Neuron (in vitro differentiated cells): ENCODE measurements around the gene TGM3.

Experiments used
- H2AFZ ChIP-seq: one replicate; pipeline ENCODE4 v1.6.1; 2013; ENCODE audit warnings: low read depth, mild to moderate bottlenecking, inconsistent platforms, low read length, moderate library complexity
- H3K27me3 ChIP-seq: one replicate; pipeline ENCODE4 v1.6.1; 2013; ENCODE audit warnings: low read length; ENCODE audit not compliant: insufficient read depth
- H3K36me3 ChIP-seq: one replicate; pipeline ENCODE4 v1.6.1; 2013; ENCODE audit warnings: low read length; ENCODE audit not compliant: insufficient read depth
- H3K4me1 ChIP-seq: one replicate; pipeline ENCODE4 v1.6.1; 2013; ENCODE audit warnings: low read length; ENCODE audit not compliant: insufficient read depth
- H3K4me3 ChIP-seq: 2 replicates; pipeline ENCODE4 v1.5.1; 2013; ENCODE audit warnings: mild to moderate bottlenecking, low read length, moderate library complexity
- H3K9me3 ChIP-seq: one replicate; pipeline ENCODE4 v1.6.1; 2013; ENCODE audit warnings: low read length

Gene TGM3

DNA sequence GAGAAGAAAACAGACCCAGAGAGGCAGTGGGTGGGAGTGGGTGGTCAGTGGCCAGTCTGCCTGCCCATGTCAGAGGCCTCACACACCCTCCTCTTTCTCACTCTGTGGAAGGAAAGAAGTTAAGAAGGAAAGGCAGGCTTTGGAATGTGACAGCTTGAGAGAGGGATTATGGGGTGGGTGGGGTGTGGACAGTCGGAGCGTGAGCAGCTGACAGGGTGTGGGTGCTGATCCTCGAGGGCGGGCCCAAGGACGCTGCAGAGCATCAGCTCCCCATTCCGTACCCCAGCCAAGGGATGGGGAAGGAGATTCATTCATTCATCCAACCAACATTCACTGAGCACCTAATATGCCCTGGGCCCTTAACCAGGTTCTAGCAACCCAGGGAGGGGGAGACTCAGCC, 89.7 kb downstream of the TGM3 start:
- Histone ChIP-seq H3K36me3 (no peaks in the 10 kb centered on the region), H3K4me1 (no peaks in the 10 kb centered on the region)

DNA sequence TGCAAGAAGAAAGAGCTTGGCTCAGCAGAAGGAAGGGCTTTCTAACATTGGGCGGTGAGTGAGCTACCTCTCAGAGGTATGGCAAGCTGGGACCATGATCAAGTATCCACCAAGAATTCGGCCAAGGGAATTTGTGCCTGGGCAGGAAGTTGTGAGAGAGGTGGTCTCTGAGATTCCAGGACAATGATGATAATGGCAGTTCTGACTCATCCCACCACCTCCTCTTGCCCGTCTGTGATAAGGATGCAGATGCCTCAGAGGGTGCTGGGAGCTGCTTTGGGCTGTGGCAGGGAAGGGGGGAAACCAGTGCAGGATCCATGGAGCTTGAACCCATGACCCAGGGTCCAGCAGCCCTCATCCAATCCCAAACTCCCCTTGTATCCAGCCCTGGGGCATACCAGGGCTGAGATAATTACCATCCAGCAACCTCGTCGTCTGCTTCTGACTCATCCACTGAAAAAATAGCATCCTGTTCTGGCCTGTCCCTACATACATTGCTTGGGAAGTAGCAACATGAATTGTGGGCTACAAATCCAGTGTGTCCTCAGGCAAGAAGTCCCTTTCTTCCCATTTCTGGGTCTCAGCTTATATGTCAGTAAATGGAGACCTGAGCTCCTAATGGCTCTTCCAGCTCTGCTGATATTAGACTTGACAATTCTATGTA, 90.8 kb downstream of the TGM3 start:
- Histone ChIP-seq H3K4me3 (no peak overlapping the region), H3K4me1 (no peaks in the 10 kb centered on the region), H2AFZ (no peak overlapping the region), H3K9me3 (no peaks in the 10 kb centered on the region), H3K27me3 (no peaks in the 10 kb centered on the region), H3K36me3 (no peaks in the 10 kb centered on the region)

More for the DNA sequence above, 89.7 kb downstream of the TGM3 start:
- Histone ChIP-seq H3K9me3 (no peaks in the 10 kb centered on the region), H3K27me3 (no peaks in the 10 kb centered on the region), H3K4me3 (no peak overlapping the region), H2AFZ (no peak overlapping the region)

DNA sequence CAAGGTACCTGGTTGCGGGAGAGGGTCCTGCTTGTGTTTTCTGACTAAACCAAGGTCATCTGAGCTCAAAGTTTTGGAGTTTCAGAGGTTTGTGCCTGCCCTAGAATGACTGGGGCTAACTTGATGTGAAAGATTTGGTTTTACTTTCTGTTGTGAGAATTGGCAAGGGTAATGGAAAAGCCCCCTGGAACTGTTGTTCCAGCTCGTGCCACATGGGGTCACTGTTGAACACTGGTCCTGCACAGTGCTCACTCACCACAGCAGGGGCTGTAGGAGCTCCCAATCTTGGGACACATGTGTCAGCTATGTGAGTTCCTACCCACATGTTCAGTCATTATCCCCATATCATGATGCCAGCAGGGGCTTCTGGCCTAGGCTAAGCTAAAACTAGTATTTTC, 91.4 kb downstream of the TGM3 start:
- H2AFZ ChIP-seq: no peak overlapping the region
- H3K4me3 ChIP-seq: no peak overlapping the region
- H3K27me3 ChIP-seq: peaks cover 2% of the 10 kb centered on the region
- H3K9me3 ChIP-seq: no peaks in the 10 kb centered on the region
- H3K4me1 ChIP-seq: no peaks in the 10 kb centered on the region
- H3K36me3 ChIP-seq: no peaks in the 10 kb centered on the region

DNA sequence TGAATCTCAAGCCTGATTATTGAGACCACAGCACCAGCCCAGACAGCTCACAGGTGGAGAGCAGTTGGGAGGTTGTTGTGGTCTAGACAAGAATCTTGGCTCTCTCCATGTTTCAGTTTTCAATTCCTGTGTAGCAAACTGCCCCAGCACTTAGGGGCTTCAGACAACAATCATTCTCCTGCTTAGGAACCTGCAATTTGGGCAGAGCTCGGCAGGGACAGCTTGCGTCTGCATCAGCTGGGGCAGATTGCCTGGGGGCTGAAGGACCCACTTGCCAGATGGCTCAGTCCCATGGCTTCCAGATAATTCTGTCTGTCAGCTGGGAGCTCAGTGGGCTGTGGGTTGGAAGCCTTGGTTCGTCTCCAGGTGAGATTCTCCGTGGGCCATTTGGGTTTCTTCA, 91.8 kb downstream of the TGM3 start:
- Histone ChIP-seq H2AFZ (no peak overlapping the region), H3K4me3 (no peak overlapping the region), H3K4me1 (no peaks in the 10 kb centered on the region), H3K36me3 (no peaks in the 10 kb centered on the region), H3K9me3 (no peaks in the 10 kb centered on the region), H3K27me3 (peaks cover 2% of the 10 kb centered on the region)
